Middle frontal gyrus (tissue), 1 donor: ENCODE results near the gene DENND1C.

Experiments
- DNase-seq: peaks from one replicate; pipeline ENCODE4 v3.0.0-alpha.2; 2015; ENCODE audit warnings: low spot score; ENCODE audit errors: extremely low spot score

Gene DENND1C

GRCh38 chr19:6478815-6479214 is 2.8 kb downstream of the DENND1C start:
- no peak for DNase-seq

GRCh38 chr19:6476896-6477431 is 4.6 kb downstream of the DENND1C start:
- no peak for DNase-seq

- no peak for DNase-seq
Measured at GRCh38 chr19:6476155-6476895, 5.3 kb downstream of the DENND1C start.

- DNase-seq, result no peak
Measured at GRCh38 chr19:6475321-6476108, 6.1 kb downstream of the DENND1C start.

GRCh38 chr19:6473647-6474046 is 7.9 kb downstream of the DENND1C start:
- DNase-seq, result no peak

- no peak for DNase-seq
Measured at GRCh38 chr19:6472713-6473112, 8.9 kb downstream of the DENND1C start.

GRCh38 chr19:6471076-6471475 is 10.5 kb downstream of the DENND1C start:
- no peak for DNase-seq

GRCh38 chr19:6470173-6470572 is 11.4 kb downstream of the DENND1C start:
- DNase-seq, result no peak

GRCh38 chr19:6467384-6467783 is 14.2 kb downstream of the DENND1C start:
- no peak for DNase-seq

- no peak for DNase-seq
Measured at GRCh38 chr19:6466526-6467248, 14.9 kb downstream of the DENND1C start.

- no peak for DNase-seq
Measured at GRCh38 chr19:6465663-6466062, 15.9 kb downstream of the DENND1C start.

- no peak for DNase-seq
Measured at GRCh38 chr19:6465006-6465405, 16.6 kb downstream of the DENND1C start.

- DNase-seq, result no peak
Measured at GRCh38 chr19:6464070-6464873, 17.3 kb downstream of the DENND1C start, which contains the start of gene CRB3. TSS of gene CRB3 (plus strand) at chr19:6464271. CDS start at chr19:6464702, 431 bp downstream.

GRCh38 chr19:6460099-6460884 is 21.3 kb downstream of the DENND1C start:
- DNase-seq, result peak; percentile 99

GRCh38 chr19:6459262-6460098 is 22.1 kb downstream of the DENND1C start, which contains the start of gene SLC25A23:
TSS of gene SLC25A23 (minus strand) at chr19:6459792. CDS start at chr19:6459628, 164 bp downstream.
- DNase-seq, result peak; percentile 49

GRCh38 chr19:6458695-6459261 is 22.8 kb downstream of the DENND1C start:
- DNase-seq, result no peak

- no peak for DNase-seq
Measured at GRCh38 chr19:6457958-6458694, 23.5 kb downstream of the DENND1C start.

GRCh38 chr19:6455924-6456323 is 25.7 kb downstream of the DENND1C start:
- no peak for DNase-seq
